ENCODE measurements around the gene KRT5.

The KRT5 gene

GRCh38 chr12:52519826-52520662 lies at the start of gene KRT5:
Gene KRT5, minus strand, starts transcription at chr12:52520394. Its CDS starts 98 bp downstream, at chr12:52520296.
- DNase-seq (ENCODE audit: low read depth) = no peak
- no peak within 1 kb of the TSS for H3K4me3 ChIP-seq (ENCODE audit: low read depth, low read length)

- H3K4me3 ChIP-seq (ENCODE audit: low read depth, low read length) = no peak overlapping the region
- no peak for DNase-seq (ENCODE audit: low read depth)
These were observed 47.9 kb upstream of the KRT5 start for GRCh38 chr12:52568111-52568510.

GRCh38 chr12:52566847-52567291 lies 46.7 kb upstream of the KRT5 start:
- H3K4me3 ChIP-seq (ENCODE audit: low read depth, low read length) = no peak overlapping the region
- DNase-seq (ENCODE audit: low read depth) = no peak

GRCh38 chr12:52564582-52564981 lies 44.4 kb upstream of the KRT5 start:
- H3K4me3 ChIP-seq (ENCODE audit: low read depth, low read length) = no peak overlapping the region
- no peak for DNase-seq (ENCODE audit: low read depth)

GRCh38 chr12:52561880-52562449 lies 41.8 kb upstream of the KRT5 start:
- DNase-seq (ENCODE audit: low read depth) = no peak
- H3K4me3 ChIP-seq (ENCODE audit: low read depth, low read length) = no peak overlapping the region

GRCh38 chr12:52559979-52560378 lies 39.8 kb upstream of the KRT5 start:
- H3K4me3 ChIP-seq (ENCODE audit: low read depth, low read length) = no peak overlapping the region
- DNase-seq (ENCODE audit: low read depth) = no peak

GRCh38 chr12:52558781-52559445 lies 38.7 kb upstream of the KRT5 start:
- DNase-seq (ENCODE audit: low read depth) = no peak

GRCh38 chr12:52557476-52557875 lies 37.3 kb upstream of the KRT5 start:
- H3K4me3 ChIP-seq (ENCODE audit: low read depth, low read length) = no peak overlapping the region
- DNase-seq (ENCODE audit: low read depth) = no peak

More at GRCh38 chr12:52558781-52559445, 38.7 kb upstream of the KRT5 start:
- H3K4me3 ChIP-seq (ENCODE audit: low read depth, low read length) = no peak overlapping the region

- no peak for DNase-seq (ENCODE audit: low read depth)
- H3K4me3 ChIP-seq (ENCODE audit: low read depth, low read length) = no peak overlapping the region
These were observed 35.4 kb upstream of the KRT5 start for GRCh38 chr12:52555577-52555976.

- no peak for DNase-seq (ENCODE audit: low read depth)
- H3K4me3 ChIP-seq (ENCODE audit: low read depth, low read length) = no peak within 1 kb of the TSS
These were observed 32.5 kb upstream of the KRT5 start, which contains the start of gene KRT71 for GRCh38 chr12:52552681-52553195. Gene KRT71, minus strand, starts transcription at chr12:52553145. Its CDS starts 68 bp downstream, at chr12:52553077.

- no peak for DNase-seq (ENCODE audit: low read depth)
- H3K4me3 ChIP-seq (ENCODE audit: low read depth, low read length) = no peak overlapping the region
These were observed 31.9 kb upstream of the KRT5 start for GRCh38 chr12:52552055-52552454.

GRCh38 chr12:52551216-52551865 lies 31.1 kb upstream of the KRT5 start:
- no peak overlapping the region for H3K4me3 ChIP-seq (ENCODE audit: low read depth, low read length)
- DNase-seq (ENCODE audit: low read depth) = no peak

- no peak overlapping the region for H3K4me3 ChIP-seq (ENCODE audit: low read depth, low read length)
These were observed 25.9 kb upstream of the KRT5 start for GRCh38 chr12:52546126-52546525.

GRCh38 chr12:52543985-52544883 lies 24.0 kb upstream of the KRT5 start:
- no peak overlapping the region for H3K4me3 ChIP-seq (ENCODE audit: low read depth, low read length)
- DNase-seq (ENCODE audit: low read depth) = no peak

More at GRCh38 chr12:52546126-52546525, 25.9 kb upstream of the KRT5 start:
- DNase-seq (ENCODE audit: low read depth) = no peak

GRCh38 chr12:52542785-52543318 lies 22.7 kb upstream of the KRT5 start:
- no peak overlapping the region for H3K4me3 ChIP-seq (ENCODE audit: low read depth, low read length)
- DNase-seq (ENCODE audit: low read depth) = no peak

GRCh38 chr12:52542157-52542556 lies 22.0 kb upstream of the KRT5 start:
- no peak overlapping the region for H3K4me3 ChIP-seq (ENCODE audit: low read depth, low read length)
- DNase-seq (ENCODE audit: low read depth) = no peak

GRCh38 chr12:52541709-52542108 lies 21.5 kb upstream of the KRT5 start:
- no peak overlapping the region for H3K4me3 ChIP-seq (ENCODE audit: low read depth, low read length)
- no peak for DNase-seq (ENCODE audit: low read depth)

- no peak overlapping the region for H3K4me3 ChIP-seq (ENCODE audit: low read depth, low read length)
- DNase-seq (ENCODE audit: low read depth) = no peak
These were observed 20.3 kb upstream of the KRT5 start for GRCh38 chr12:52540531-52540930.
